Nephron (organoid): ENCODE data around the gene SMG6.

Experiments used
- H3K27ac Mint-ChIP-seq, 3 experiments: 2 replicates each; pipeline ENCODE4 v1.8.0; 2020; ENCODE audit warnings: mixed read lengths in 3 of 3, mild to moderate bottlenecking in 2 of 3, moderate library complexity in 1 of 3
- H3K27me3 Mint-ChIP-seq: 2 replicates; pipeline ENCODE4 v1.8.0; 2021; ENCODE audit warnings: low read depth, mild to moderate bottlenecking, moderate library complexity, mixed read lengths
- H3K36me3 Mint-ChIP-seq: 2 replicates; pipeline ENCODE4 v1.8.0; 2020; ENCODE audit warnings: low read depth, mixed read lengths
- H3K4me1 Mint-ChIP-seq: 2 replicates; pipeline ENCODE4 v1.8.0; 2020; ENCODE audit warnings: mixed read lengths
- H3K4me3 Mint-ChIP-seq, 3 experiments: 2 replicates each; pipeline ENCODE4 v1.8.0; 2020; ENCODE audit warnings: mild to moderate bottlenecking in 3 of 3, mixed read lengths in 3 of 3, moderate library complexity in 2 of 3
- H3K9me3 Mint-ChIP-seq: 2 replicates; pipeline ENCODE4 v1.8.0; 2020; ENCODE audit warnings: mixed read lengths
- TF ChIP-seq, protein P1 (sequence below), 3 experiments: fragments of 200-600 bp; sonication (generic); IDR thresholded peaks; one replicate each; pipeline ENCODE4 v1.5.0; 2021; ENCODE audit warnings: antibody characterized with exemption in 3 of 3; ENCODE audit not compliant: unreplicated experiment in 3 of 3

The SMG6 gene

DNA sequence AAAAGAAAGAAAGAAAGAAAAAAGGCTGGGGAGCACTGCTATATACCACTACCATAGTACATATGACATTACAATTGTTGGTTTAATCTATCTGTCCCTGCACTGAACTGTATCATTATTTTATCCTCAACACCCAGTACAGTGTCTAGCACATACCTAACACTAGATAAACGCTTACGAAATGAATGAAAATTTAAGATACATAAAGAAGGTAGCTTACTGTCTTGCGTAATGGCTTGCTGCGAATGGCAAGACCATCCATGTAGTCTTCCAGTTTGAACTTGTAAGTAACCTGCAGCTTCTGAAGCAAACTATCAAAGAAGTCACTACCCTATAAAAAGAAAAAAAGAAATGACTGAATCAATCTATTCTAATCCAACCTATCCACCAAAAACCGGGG lies 6.6 kb downstream of the SMG6 start:
- Mint-ChIP-seq H3K4me3 (no peak overlapping the region), H3K27me3 (no peaks in the 10 kb centered on the region), H3K27ac (no peak overlapping the region), H3K9me3 (no peaks in the 10 kb centered on the region), H3K36me3 (peaks cover 69% of the 10 kb centered on the region), H3K4me1 (peaks cover 8% of the 10 kb centered on the region)
- TF ChIP-seq, protein P1, sequence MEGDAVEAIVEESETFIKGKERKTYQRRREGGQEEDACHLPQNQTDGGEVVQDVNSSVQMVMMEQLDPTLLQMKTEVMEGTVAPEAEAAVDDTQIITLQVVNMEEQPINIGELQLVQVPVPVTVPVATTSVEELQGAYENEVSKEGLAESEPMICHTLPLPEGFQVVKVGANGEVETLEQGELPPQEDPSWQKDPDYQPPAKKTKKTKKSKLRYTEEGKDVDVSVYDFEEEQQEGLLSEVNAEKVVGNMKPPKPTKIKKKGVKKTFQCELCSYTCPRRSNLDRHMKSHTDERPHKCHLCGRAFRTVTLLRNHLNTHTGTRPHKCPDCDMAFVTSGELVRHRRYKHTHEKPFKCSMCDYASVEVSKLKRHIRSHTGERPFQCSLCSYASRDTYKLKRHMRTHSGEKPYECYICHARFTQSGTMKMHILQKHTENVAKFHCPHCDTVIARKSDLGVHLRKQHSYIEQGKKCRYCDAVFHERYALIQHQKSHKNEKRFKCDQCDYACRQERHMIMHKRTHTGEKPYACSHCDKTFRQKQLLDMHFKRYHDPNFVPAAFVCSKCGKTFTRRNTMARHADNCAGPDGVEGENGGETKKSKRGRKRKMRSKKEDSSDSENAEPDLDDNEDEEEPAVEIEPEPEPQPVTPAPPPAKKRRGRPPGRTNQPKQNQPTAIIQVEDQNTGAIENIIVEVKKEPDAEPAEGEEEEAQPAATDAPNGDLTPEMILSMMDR (IDR thresholded peaks at IDR 0.05; ENCODE audit: unreplicated experiment in 3 of 3): no peak

DNA sequence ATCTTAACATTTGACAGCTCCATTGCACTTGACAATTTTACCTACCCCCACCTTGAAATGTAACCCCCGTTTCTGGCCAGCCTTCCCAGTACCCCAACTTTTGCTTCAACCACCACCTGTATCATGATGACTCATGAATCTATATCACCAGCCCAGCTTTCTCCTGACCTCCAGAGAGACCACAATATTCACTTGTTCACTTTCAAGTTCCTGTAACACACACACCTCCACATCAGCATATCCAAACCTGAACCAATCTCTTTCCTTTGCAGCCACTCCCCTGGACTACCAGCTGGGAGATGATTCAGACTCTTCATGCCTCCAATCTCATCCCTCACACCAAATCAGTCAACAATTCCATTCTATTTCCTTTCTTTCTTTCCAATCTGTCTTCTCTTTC lies 8.0 kb downstream of the SMG6 start:
- no peak overlapping the region for H3K27ac Mint-ChIP-seq
- H3K9me3 Mint-ChIP-seq: no peaks in the 10 kb centered on the region
- TF ChIP-seq, protein P1 (IDR thresholded peaks at IDR 0.05; ENCODE audit: unreplicated experiment in 3 of 3): no peak
- peaks cover 8% of the 10 kb centered on the region for H3K4me1 Mint-ChIP-seq
- H3K36me3 Mint-ChIP-seq: peaks cover 73% of the 10 kb centered on the region
- no peaks in the 10 kb centered on the region for H3K27me3 Mint-ChIP-seq
- H3K4me3 Mint-ChIP-seq: no peak overlapping the region

DNA sequence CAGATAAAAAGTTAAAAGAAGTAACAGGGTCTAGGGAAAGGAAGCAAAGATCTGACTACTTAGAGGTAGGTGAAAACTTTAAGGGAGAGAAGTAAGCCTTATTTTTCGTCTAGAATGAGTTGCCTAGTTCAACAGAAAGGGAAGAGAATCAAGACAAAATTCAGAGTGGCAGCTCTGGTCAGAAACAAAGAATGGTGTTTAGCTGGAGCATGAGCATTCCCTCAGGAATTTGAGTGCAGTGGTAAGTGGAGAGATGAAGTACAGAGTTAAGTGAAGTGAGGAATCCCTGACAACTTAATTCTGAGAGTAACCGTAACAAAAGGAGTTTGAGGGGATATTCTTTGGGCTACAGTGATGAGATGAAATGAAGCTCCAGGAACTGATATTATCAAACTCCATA lies 11.5 kb downstream of the SMG6 start:
- TF ChIP-seq, protein P1 (IDR thresholded peaks at IDR 0.05; ENCODE audit: unreplicated experiment in 3 of 3): no peak
- H3K9me3 Mint-ChIP-seq: no peaks in the 10 kb centered on the region
- peaks cover 2% of the 10 kb centered on the region for H3K4me1 Mint-ChIP-seq
- H3K4me3 Mint-ChIP-seq: no peak overlapping the region
- H3K27ac Mint-ChIP-seq: no peak overlapping the region
- peaks cover 66% of the 10 kb centered on the region for H3K36me3 Mint-ChIP-seq
- no peaks in the 10 kb centered on the region for H3K27me3 Mint-ChIP-seq

DNA sequence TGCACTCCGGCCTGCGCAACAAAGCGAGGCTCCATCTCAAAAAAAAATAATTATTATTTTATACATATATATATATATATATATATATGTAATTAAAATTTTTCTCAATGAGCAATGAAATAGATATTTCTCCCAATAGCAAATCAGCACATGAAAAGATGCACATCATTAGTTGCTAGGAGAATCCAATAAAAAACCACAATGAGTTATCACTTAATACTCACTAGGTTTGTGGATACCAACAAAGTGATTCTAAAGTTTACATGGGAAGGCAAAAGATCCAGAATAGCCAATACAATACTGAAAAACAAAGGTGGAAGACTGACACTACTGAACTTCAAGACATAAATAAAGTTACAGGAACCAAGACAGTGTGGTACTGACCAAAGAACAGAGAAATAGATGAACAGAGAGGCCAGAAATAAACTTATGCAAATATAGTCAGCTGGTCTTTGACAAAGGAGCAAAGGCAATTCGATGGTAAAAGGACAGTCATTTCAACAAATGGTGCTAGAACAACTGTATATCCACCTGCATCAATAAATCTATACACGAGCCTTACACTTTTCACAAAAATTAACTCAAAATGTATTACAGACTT lies 13.6 kb downstream of the SMG6 start:
- no peak overlapping the region for H3K27ac Mint-ChIP-seq
- no peaks in the 10 kb centered on the region for H3K4me1 Mint-ChIP-seq
- H3K9me3 Mint-ChIP-seq: no peaks in the 10 kb centered on the region
- peaks cover 53% of the 10 kb centered on the region for H3K36me3 Mint-ChIP-seq
- no peak overlapping the region for H3K4me3 Mint-ChIP-seq
- TF ChIP-seq, protein P1 (IDR thresholded peaks at IDR 0.05; ENCODE audit: unreplicated experiment in 3 of 3): no peak
- H3K27me3 Mint-ChIP-seq: no peaks in the 10 kb centered on the region

DNA sequence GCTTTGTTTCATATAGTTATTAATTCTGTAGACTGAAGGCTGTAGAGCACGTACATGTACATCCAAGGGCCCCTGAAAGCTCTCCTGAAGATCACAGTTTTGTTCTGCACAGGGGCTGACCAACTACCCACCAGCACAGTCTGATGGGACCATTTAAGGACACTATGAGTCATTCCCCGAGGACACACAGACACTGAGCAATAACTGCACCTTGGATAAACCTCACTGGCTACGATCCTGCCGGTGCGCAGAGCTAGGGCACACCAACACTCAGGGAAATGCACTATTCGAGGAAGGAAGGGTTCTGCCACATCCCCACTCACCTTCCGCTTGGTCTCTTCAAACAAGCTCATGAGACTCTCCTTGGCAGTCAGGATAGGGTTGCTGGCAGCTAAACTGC lies 20.3 kb downstream of the SMG6 start:
- H3K4me3 Mint-ChIP-seq: no peak overlapping the region
- no peaks in the 10 kb centered on the region for H3K9me3 Mint-ChIP-seq
- H3K4me1 Mint-ChIP-seq: no peaks in the 10 kb centered on the region
- TF ChIP-seq, protein P1 (IDR thresholded peaks at IDR 0.05; ENCODE audit: unreplicated experiment in 3 of 3): no peak
- no peak overlapping the region for H3K27ac Mint-ChIP-seq
- peaks cover 60% of the 10 kb centered on the region for H3K36me3 Mint-ChIP-seq
- H3K27me3 Mint-ChIP-seq: no peaks in the 10 kb centered on the region

DNA sequence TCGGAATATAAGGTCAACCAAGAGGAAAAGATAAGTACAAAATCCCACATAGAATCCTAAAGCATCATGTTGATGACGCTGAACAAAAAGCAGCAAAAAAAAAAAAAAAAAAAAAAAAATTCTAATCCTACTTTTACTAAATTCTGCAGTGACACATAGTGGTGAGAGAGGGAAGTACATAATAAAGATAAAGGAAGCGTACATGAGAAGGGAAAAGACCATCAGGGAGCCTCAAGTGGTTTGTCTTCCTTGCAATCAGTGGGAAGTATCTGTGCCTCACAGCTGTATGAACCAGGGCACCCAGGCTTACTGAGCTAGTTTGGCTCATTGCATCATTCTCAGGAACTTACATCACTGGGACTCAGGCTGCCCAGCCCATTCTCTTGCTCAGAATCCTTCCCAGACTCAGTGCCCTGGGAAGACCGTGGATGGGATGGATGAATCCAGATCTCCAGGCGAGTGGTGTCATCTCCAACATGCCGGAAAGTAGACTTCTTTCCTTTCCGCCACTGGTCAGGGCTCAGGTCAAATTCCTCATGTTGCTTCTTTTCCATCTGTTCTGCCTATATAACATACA lies 21.2 kb downstream of the SMG6 start:
- Mint-ChIP-seq H3K27ac (peak overlapping the region in 2 of 3 experiments; percentile 30 to 57), H3K9me3 (no peaks in the 10 kb centered on the region), H3K4me3 (no peak overlapping the region), H3K4me1 (no peaks in the 10 kb centered on the region), H3K27me3 (no peaks in the 10 kb centered on the region), H3K36me3 (peaks cover 53% of the 10 kb centered on the region)
- TF ChIP-seq, protein P1 (IDR thresholded peaks at IDR 0.05; ENCODE audit: unreplicated experiment in 3 of 3): peak; percentile 54 to 69 (median 61)
